Natural killer cell (primary cell): ENCODE results near the gene FAAH. TPM values are rescaled to one million over a fixed set of nuclear protein-coding genes. Genes with fewer than 3 reads are reported as not detected.

Source experiments
- ATAC-seq, 3 donors: fragments of 150-1000 bp in 2 of 3; fragments of 200-7000 bp in 1 of 3; cut with Tn5 transposase; 1 replicate in 1 of 3; 2 replicates in 2 of 3; pipeline ENCODE4 v1.10.0; 2021; ENCODE audit warnings: mild to moderate bottlenecking in 2 of 3, moderate library complexity in 2 of 3
- DNase-seq, 2 donors: peaks; one replicate each; pipeline versions ENCODE4 v3.0.0 to v3.0.0-alpha.2; 2013 to 2021; ENCODE audit warnings: mixed read lengths in 1 of 2
- H3K27ac ChIP-seq: one replicate; pipeline ENCODE4 v1.5.1; 2013; ENCODE audit warnings: mild to moderate bottlenecking, low read length
- H3K27me3 ChIP-seq: one replicate; pipeline ENCODE4 v1.6.1; 2013; ENCODE audit warnings: low read length; ENCODE audit not compliant: control insufficient read depth, insufficient read depth
- H3K36me3 ChIP-seq: one replicate; pipeline ENCODE4 v1.6.1; 2013; ENCODE audit warnings: low read length; ENCODE audit not compliant: control insufficient read depth, insufficient read depth
- H3K4me1 ChIP-seq: one replicate; pipeline ENCODE4 v1.6.1; 2013; ENCODE audit warnings: low read length; ENCODE audit not compliant: control insufficient read depth, insufficient read depth
- H3K4me3 ChIP-seq: one replicate; pipeline ENCODE4 v1.5.1; 2013; ENCODE audit warnings: low read length
- H3K9me3 ChIP-seq: one replicate; pipeline ENCODE4 v1.6.1; 2013; ENCODE audit warnings: low read length; ENCODE audit not compliant: control insufficient read depth, insufficient read depth
- H3K27ac Mint-ChIP-seq, 2 donors: one replicate each; pipeline ENCODE4 v1.8.0; 2022; ENCODE audit warnings: mild to moderate bottlenecking in 2 of 2, mixed read lengths in 2 of 2, moderate library complexity in 1 of 2
- H3K27me3 Mint-ChIP-seq, 2 donors: one replicate each; pipeline ENCODE4 v1.8.0; 2022; ENCODE audit warnings: low read depth in 2 of 2, mixed read lengths in 2 of 2
- H3K36me3 Mint-ChIP-seq: one replicate; pipeline ENCODE4 v1.8.0; 2022; ENCODE audit warnings: mixed read lengths
- H3K4me1 Mint-ChIP-seq, 2 donors: one replicate each; pipeline ENCODE4 v1.8.0; 2022; ENCODE audit warnings: mixed read lengths in 2 of 2
- H3K4me3 Mint-ChIP-seq: one replicate; pipeline ENCODE4 v1.8.0; 2022; ENCODE audit warnings: mild to moderate bottlenecking, moderate library complexity, mixed read lengths
- H3K9me3 Mint-ChIP-seq, 2 donors: one replicate each; pipeline ENCODE4 v1.8.0; 2022; ENCODE audit warnings: mixed read lengths in 2 of 2
- WGBS: methylation state at CpG from one replicate; pipeline ENCODE4 v1.1.7; 2013; ENCODE audit warnings: missing lambda C conversion rate; ENCODE audit not compliant: insufficient coverage; 5-methylcytosine and 5-hydroxymethylcytosine counted together
- intact Hi-C: fragments of 100-400 bp; cut with micrococcal nuclease; formaldehyde crosslinking; loops from one replicate; pipeline ENCODE4 v1.14.2; 2022
- total RNA-seq, 4 donors: library from RNA; stranded (reverse); fragments of 120-200 nt in 1 of 4; gene quantifications; one replicate each; pipeline versions ENCODE4 v1.2.3 to v1.2.4, GENCODE V29; 2013 to 2022
- TF ChIP-seq, protein P1 (sequence below): fragments of 200-600 bp; IDR thresholded peaks from one replicate; pipeline ENCODE4 v1.8.0; 2022; ENCODE audit warnings: antibody characterized with exemption

Gene FAAH
- total RNA-seq, 3 donors from 2014 or later (not counting 1 experiment from before 2014, with no cell fraction given), result 4.7 to 10.0 (median 7.9) TPM

DNA sequence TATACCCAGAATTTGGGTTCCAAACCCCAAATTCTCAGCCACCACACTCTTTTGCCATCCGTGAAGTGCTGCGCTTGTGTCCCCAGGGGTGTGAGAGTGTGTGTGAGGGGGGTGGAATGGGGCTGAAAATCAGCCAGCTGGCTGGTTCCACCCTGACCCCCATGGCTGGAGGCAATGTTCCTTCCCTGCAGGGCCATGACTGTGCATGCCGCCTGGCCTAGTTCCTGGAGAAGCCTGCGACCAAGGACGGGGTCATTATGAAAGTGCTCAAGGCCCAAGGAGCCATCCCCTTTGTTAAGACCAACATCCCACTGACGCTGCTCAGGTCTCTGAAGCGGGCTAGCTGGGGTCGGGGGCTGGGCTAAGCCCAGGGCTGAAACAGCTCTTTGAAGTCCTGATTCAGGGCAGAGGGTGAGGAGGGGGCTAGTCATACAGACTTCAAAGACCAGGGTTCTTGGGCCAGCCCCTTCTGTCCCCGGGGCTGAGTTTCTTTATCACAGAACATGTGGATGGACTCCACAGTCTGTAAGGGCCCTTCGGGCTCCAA, 38.7 kb downstream of the FAAH start:
- TF ChIP-seq, protein P1, sequence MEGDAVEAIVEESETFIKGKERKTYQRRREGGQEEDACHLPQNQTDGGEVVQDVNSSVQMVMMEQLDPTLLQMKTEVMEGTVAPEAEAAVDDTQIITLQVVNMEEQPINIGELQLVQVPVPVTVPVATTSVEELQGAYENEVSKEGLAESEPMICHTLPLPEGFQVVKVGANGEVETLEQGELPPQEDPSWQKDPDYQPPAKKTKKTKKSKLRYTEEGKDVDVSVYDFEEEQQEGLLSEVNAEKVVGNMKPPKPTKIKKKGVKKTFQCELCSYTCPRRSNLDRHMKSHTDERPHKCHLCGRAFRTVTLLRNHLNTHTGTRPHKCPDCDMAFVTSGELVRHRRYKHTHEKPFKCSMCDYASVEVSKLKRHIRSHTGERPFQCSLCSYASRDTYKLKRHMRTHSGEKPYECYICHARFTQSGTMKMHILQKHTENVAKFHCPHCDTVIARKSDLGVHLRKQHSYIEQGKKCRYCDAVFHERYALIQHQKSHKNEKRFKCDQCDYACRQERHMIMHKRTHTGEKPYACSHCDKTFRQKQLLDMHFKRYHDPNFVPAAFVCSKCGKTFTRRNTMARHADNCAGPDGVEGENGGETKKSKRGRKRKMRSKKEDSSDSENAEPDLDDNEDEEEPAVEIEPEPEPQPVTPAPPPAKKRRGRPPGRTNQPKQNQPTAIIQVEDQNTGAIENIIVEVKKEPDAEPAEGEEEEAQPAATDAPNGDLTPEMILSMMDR, result no peak
- H3K4me3 ChIP-seq, result no peak overlapping the region
- Mint-ChIP-seq H3K36me3 (no peaks in the 10 kb centered on the region), H3K4me1 (no peaks in the 10 kb centered on the region), H3K4me3 (no peak overlapping the region), H3K27me3 (peaks cover 0 to 8% of the 10 kb centered on the region in 2 donors), H3K9me3 (no peaks in the 10 kb centered on the region), H3K27ac (no peak overlapping the region)
- intact Hi-C loops, result no loop called here
- no peaks in the 10 kb centered on the region for H3K36me3 ChIP-seq
- H3K27me3 ChIP-seq, result no peaks in the 10 kb centered on the region
- no peak for DNase-seq
- no peak overlapping the region for H3K27ac ChIP-seq
- no peaks in the 10 kb centered on the region for H3K9me3 ChIP-seq
- WGBS, result 68% methylated on average over 10 of the region's 10 CpGs
- no peaks in the 10 kb centered on the region for H3K4me1 ChIP-seq
- no peak for ATAC-seq

DNA sequence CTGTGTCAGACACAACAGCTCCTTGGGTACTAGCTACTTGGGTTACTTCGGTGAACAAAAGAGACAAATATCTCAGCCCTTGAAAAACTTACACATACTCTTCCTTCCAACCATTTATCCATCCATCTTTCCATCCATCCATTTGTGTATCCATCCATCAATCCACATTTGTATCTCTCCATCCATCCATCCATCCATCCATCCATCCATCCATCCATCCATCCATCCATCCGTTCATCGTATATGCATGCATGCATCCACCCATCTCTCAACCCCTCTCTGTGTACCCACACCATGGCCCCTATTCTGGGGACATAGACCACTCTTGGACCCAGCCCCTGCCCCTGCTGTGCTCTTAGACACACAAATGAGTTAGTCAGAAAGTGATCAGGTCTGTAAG, 40.2 kb downstream of the FAAH start:
- Mint-ChIP-seq H3K4me3 (no peak overlapping the region), H3K27me3 (peaks cover 0 to 9% of the 10 kb centered on the region in 2 donors), H3K9me3 (no peaks in the 10 kb centered on the region), H3K27ac (no peak overlapping the region), H3K4me1 (no peaks in the 10 kb centered on the region), H3K36me3 (no peaks in the 10 kb centered on the region)
- Histone ChIP-seq H3K27ac (no peak overlapping the region), H3K9me3 (no peaks in the 10 kb centered on the region), H3K27me3 (no peaks in the 10 kb centered on the region), H3K36me3 (no peaks in the 10 kb centered on the region), H3K4me1 (no peaks in the 10 kb centered on the region), H3K4me3 (no peak overlapping the region)
- no peak for ATAC-seq
- WGBS, result 95% methylated on average over 3 of the region's 3 CpGs
- no peak for DNase-seq
- TF ChIP-seq, protein P1, result no peak
- intact Hi-C loops, result no loop called here

DNA sequence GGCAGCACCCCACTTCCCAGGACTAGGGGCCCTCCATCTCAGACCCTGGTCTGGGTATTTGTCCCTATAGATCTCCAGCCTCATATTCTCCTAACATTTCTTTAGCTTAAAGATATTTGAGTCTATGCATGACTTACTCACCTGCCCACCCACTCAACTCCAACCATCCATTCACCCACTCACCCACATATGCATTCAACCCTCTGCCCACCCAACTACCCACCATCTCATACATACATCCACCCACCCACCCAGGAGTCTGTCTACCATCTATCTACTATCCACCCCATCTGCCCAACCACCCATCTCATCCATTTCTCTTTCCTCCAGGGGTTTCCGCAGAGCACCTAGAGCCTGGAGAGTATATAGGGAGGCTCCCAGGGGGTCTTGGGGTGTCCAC, 42.7 kb downstream of the FAAH start:
- intact Hi-C loops, result no loop called here
- 100% methylated on average over 1 of the region's 1 CpG for WGBS
- Mint-ChIP-seq H3K27ac (no peak overlapping the region), H3K4me3 (no peak overlapping the region), H3K9me3 (no peaks in the 10 kb centered on the region), H3K36me3 (no peaks in the 10 kb centered on the region), H3K27me3 (peaks cover 0 to 6% of the 10 kb centered on the region in 2 donors), H3K4me1 (no peaks in the 10 kb centered on the region)
- no peak overlapping the region for H3K27ac ChIP-seq
- no peaks in the 10 kb centered on the region for H3K27me3 ChIP-seq
- no peaks in the 10 kb centered on the region for H3K9me3 ChIP-seq
- no peak for DNase-seq
- TF ChIP-seq, protein P1, result no peak
- ATAC-seq, result no peak
- H3K4me1 ChIP-seq, result no peaks in the 10 kb centered on the region
- H3K4me3 ChIP-seq, result no peak overlapping the region
- no peaks in the 10 kb centered on the region for H3K36me3 ChIP-seq

DNA sequence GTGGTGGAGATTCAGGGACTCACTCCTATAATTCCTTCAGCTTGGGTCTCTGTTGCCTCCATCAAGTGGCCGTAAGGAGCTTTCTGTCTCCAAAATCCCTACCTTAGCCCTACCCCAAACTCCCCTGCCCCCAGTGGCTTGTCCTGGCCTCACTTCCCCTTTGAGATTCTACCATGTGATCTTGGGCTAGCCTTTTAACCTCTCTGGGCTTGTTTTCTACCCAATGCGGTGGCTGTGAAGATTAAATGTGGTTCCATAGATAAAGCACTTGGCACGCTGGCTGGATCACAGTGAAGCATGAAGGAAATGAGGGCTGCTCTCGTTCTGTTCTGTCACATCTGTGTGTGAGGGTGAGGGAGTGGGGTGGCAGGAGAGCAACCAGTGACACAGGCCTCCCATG, 43.6 kb downstream of the FAAH start:
- DNase-seq (no peak), ATAC-seq (no peak)
- Histone ChIP-seq H3K9me3 (no peaks in the 10 kb centered on the region), H3K36me3 (no peaks in the 10 kb centered on the region), H3K27ac (no peak overlapping the region), H3K4me3 (no peak overlapping the region), H3K27me3 (no peaks in the 10 kb centered on the region), H3K4me1 (peaks cover 6% of the 10 kb centered on the region)
- peaks cover 5 to 8% of the 10 kb centered on the region in 2 donors for H3K4me1 Mint-ChIP-seq
- peaks cover 0 to 10% of the 10 kb centered on the region in 2 donors for H3K27me3 Mint-ChIP-seq
- H3K9me3 Mint-ChIP-seq, result no peaks in the 10 kb centered on the region
- no peak overlapping the region for H3K27ac Mint-ChIP-seq
- intact Hi-C loops, result no loop called here
- 47% methylated on average over 4 of the region's 4 CpGs for WGBS
- no peak overlapping the region for H3K4me3 Mint-ChIP-seq
- TF ChIP-seq, protein P1, result no peak
- no peaks in the 10 kb centered on the region for H3K36me3 Mint-ChIP-seq
